Smooth muscle cell (in vitro differentiated cells): ENCODE results near the gene GLDN. TPM values are rescaled to one million over a fixed set of nuclear protein-coding genes. Genes with fewer than 3 reads are reported as not detected.
A peak's percentile ranks its signal among the peaks of the same experiment; 100 is the strongest.

Experiments used
- DNase-seq: peaks from one replicate; lab custom pipeline; 2025; ENCODE audit not compliant: unreplicated experiment; lab: John Stamatoyannopoulos, UW
- H2AFZ ChIP-seq: fragments of 200-600 bp; sonication (generic); 2 replicates; pipeline ENCODE4 v1.6.0; 2016; ENCODE audit warnings: antibody characterized with exemption, low read depth, mild to moderate bottlenecking
- H3F3A ChIP-seq: fragments of 200-600 bp; sonication (generic); 2 replicates; pipeline ENCODE4 v1.6.0; 2017; ENCODE audit warnings: antibody characterized with exemption, low read depth
- H3K27ac ChIP-seq: fragments of 200-600 bp; sonication (generic); 2 replicates; pipeline ENCODE4 v1.5.1; 2016; ENCODE audit warnings: low read depth, mild to moderate bottlenecking
- H3K27me3 ChIP-seq: fragments of 200-600 bp; sonication (generic); 2 replicates; pipeline ENCODE4 v1.6.1; 2016; ENCODE audit warnings: low read depth, mild to moderate bottlenecking
- H3K36me3 ChIP-seq: fragments of 200-600 bp; sonication (generic); 2 replicates; pipeline ENCODE4 v1.5.1; 2016; ENCODE audit warnings: low read depth
- H3K4me1 ChIP-seq: fragments of 200-600 bp; sonication (generic); 2 replicates; pipeline ENCODE4 v1.5.1; 2016; ENCODE audit warnings: low read depth
- H3K4me2 ChIP-seq: fragments of 200-600 bp; sonication (generic); 2 replicates; pipeline ENCODE4 v1.6.0; 2016; ENCODE audit warnings: mild to moderate bottlenecking
- H3K4me3 ChIP-seq: fragments of 200-600 bp; sonication (generic); 2 replicates; pipeline ENCODE4 v1.5.1; 2016; ENCODE audit warnings: mild to moderate bottlenecking
- H3K79me2 ChIP-seq: fragments of 200-600 bp; sonication (generic); 2 replicates; pipeline ENCODE4 v1.6.0; 2016; ENCODE audit warnings: low read depth, mild to moderate bottlenecking
- H3K9ac ChIP-seq: fragments of 200-600 bp; sonication (generic); 2 replicates; pipeline ENCODE4 v1.6.0; 2016; ENCODE audit warnings: low read depth
- H3K9me3 ChIP-seq: fragments of 200-600 bp; sonication (generic); replicated peaks from 2 replicates; pipeline ENCODE4 v1.5.1; 2016; ENCODE audit warnings: low read depth
- H4K20me1 ChIP-seq: fragments of 200-600 bp; sonication (generic); 2 replicates; pipeline ENCODE4 v1.6.0; 2016; ENCODE audit warnings: low read depth
- CTCF ChIP-seq: fragments of 200-600 bp; sonication (generic); IDR thresholded peaks from 2 replicates; pipeline ENCODE4 v1.5.1; 2017; ENCODE audit warnings: borderline replicate concordance, mild to moderate bottlenecking, antibody characterized with exemption; ENCODE audit not compliant: insufficient read depth, poor library complexity, severe bottlenecking
- WGBS: methylation state at CpG from one replicate; pipeline ENCODE4 v1.1.7; 2016; ENCODE audit warnings: low lambda C conversion rate; 5-methylcytosine and 5-hydroxymethylcytosine counted together
- polyA plus RNA-seq: library from polyadenylated mRNA; unstranded; fragments of >200 nt; fragmentation: Nextera tagmentation; extraction: Ambion mirVana; gene quantifications from 2 replicates; pipeline ENCODE4 v1.2.1, GENCODE V29; 2016
- total RNA-seq: library from RNA; depleted of rRNA; stranded (reverse); fragments of >200 nt; gene quantifications from 2 replicates; pipeline ENCODE4 v1.2.3, GENCODE V29; 2014

Gene GLDN
- total and polyA plus RNA-seq, 2 experiments from 2014 or later: 0.18 to 0.81 TPM

GRCh38 chr15:51398626-51399025 lies 57.2 kb downstream of the GLDN start:
- WGBS: 74% methylated on average over 9 of the region's 9 CpGs
- Histone ChIP-seq H2AFZ (no peak overlapping the region), H3K4me1 (no peaks in the 10 kb centered on the region)

GRCh38 chr15:51401051-51401780 lies 59.8 kb downstream of the GLDN start:
- H3K27me3 ChIP-seq: no peaks in the 10 kb centered on the region
- H3K79me2 ChIP-seq: no peaks in the 10 kb centered on the region
- H3K27ac ChIP-seq: no peak overlapping the region
- H3K9me3 ChIP-seq: no peaks in the 10 kb centered on the region
- no peak overlapping the region for H2AFZ ChIP-seq
- 86% methylated on average over 7 of the region's 7 CpGs for WGBS
- TF ChIP-seq CTCF: no peak
- H3K36me3 ChIP-seq: no peaks in the 10 kb centered on the region
- H3F3A ChIP-seq: no peaks in the 10 kb centered on the region
- H4K20me1 ChIP-seq: no peaks in the 10 kb centered on the region
- DNase-seq: no peak
- H3K4me3 ChIP-seq: no peak overlapping the region
- H3K4me1 ChIP-seq: no peaks in the 10 kb centered on the region
- H3K9ac ChIP-seq: no peak overlapping the region
- H3K4me2 ChIP-seq: no peak overlapping the region

More at GRCh38 chr15:51398626-51399025, 57.2 kb downstream of the GLDN start:
- H3K9ac ChIP-seq: no peak overlapping the region
- no peak for DNase-seq
- no peaks in the 10 kb centered on the region for H3K9me3 ChIP-seq
- H3F3A ChIP-seq: no peaks in the 10 kb centered on the region
- TF ChIP-seq CTCF: no peak
- H3K4me2 ChIP-seq: no peak overlapping the region
- no peaks in the 10 kb centered on the region for H4K20me1 ChIP-seq
- no peak overlapping the region for H3K4me3 ChIP-seq
- H3K27me3 ChIP-seq: no peaks in the 10 kb centered on the region
- no peaks in the 10 kb centered on the region for H3K36me3 ChIP-seq
- H3K27ac ChIP-seq: no peak overlapping the region
- H3K79me2 ChIP-seq: no peaks in the 10 kb centered on the region

GRCh38 chr15:51401872-51402517 lies 60.5 kb downstream of the GLDN start:
- H3F3A ChIP-seq: no peaks in the 10 kb centered on the region
- TF ChIP-seq CTCF: peak; percentile 70
- 30% methylated on average over 12 of the region's 12 CpGs for WGBS
- no peak overlapping the region for H2AFZ ChIP-seq
- no peak overlapping the region for H3K27ac ChIP-seq
- no peak for DNase-seq
- H3K36me3 ChIP-seq: no peaks in the 10 kb centered on the region
- no peak overlapping the region for H3K4me2 ChIP-seq
- H3K4me1 ChIP-seq: no peaks in the 10 kb centered on the region
- no peaks in the 10 kb centered on the region for H4K20me1 ChIP-seq
- no peak overlapping the region for H3K4me3 ChIP-seq
- no peaks in the 10 kb centered on the region for H3K79me2 ChIP-seq
- H3K27me3 ChIP-seq: no peaks in the 10 kb centered on the region
- H3K9me3 ChIP-seq: no peaks in the 10 kb centered on the region
- no peak overlapping the region for H3K9ac ChIP-seq
